ENCODE data around the gene WDR81.
"Not testable (repeated sequence)": the region's sequence is repeated elsewhere in the genome, so short reads cannot be mapped to it uniquely, and the experiment has no call there.

WDR81 gene

DNA sequence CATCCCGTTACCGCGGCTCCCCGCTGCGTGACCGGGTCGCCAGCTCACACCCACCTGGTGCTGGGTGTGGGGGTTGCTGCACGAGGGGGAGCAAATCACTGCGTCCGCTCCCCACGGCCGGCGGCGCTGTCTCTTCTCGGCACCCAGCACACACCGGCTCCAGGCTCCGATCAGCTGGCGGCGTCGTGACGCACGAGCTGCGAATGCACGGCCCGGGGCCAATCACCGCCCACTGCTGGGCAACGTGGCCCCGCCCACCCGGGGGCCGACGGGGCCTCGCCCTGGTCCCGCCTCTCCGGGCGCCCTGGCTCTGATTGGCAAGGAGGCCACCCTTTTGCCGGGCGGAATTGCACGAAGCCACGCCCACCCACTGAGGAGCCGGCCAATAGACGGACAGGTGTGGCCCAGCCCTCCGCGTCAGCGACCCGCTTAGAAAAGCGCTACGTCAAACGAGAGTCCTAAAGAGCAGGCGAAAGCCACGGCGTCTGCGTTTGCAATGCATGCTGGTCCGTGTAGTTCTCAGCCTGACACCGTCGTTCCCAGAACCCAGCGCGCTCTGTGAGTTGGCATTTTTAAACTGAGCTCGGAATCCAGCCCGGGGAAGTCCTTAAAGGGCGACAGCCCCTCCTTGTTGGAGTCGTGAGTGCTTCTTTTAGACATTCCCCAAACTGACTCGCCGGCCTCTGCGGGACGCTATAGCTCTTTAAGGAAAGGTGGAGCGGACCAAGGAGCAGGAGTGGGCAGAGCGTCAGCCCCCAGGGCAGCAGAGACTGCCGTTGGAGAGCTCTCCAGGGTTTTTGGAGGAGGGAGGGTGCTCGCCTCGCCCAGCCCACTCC lies 8.2 kb upstream of the WDR81 start:
- peaks cover 63% of the 10 kb centered on the region for H3K36me3 Mint-ChIP-seq (ENCODE audit: low read depth)
- no peaks in the 10 kb centered on the region for H3K27me3 Mint-ChIP-seq
- H3K4me1 Mint-ChIP-seq (ENCODE audit: low read depth): peaks cover 63% of the 10 kb centered on the region
- intact Hi-C loops (cut with micrococcal nuclease): loop anchor here (2.0 to 5.0 kb wide), 3 partner anchors 67 to 151 kb away; partner anchors contain the start of gene RILP
- peak overlapping the region; percentile 99 for H3K4me3 Mint-ChIP-seq
- H3K27ac Mint-ChIP-seq: peak overlapping the region; percentile 99
- no peaks in the 10 kb centered on the region for H3K9me3 Mint-ChIP-seq

DNA sequence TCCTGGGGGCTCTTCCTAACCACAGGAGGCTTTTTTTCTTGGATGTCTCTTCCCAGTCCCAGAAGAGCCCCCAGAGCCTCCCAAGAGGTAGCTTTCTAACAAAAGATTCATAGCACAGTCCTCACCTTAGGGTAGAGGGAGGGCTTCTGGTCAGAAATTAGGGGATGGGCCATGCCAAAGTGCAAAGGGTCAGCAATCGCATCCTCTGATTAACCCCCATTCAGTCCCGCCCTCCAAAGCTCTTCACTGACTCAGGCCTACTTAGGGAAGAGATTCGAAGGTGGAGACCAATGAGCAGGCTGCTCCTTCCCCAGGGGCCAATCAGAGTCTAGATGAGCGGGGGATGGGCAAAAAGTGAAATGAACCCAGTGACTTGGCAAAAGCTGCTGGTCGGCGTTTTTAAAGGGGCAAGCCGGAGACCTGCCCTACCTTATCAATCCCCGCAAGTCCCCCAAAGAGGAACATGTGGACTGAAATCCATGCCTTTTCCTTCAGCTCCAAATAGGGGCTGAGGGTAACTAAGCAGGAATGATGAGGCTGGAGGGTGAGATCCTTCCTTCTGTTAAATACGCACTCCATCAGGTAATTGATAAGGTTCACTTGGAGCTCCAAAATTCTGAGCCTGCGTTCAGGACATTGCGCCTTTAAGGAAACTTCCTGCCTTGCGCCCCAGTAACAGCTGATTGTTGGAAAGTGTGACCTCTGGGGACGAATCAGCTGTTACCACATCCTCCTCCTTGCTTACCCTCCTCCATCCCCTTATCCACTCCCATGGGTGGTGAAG lies 7.4 kb upstream of the WDR81 start:
- intact Hi-C loops (cut with micrococcal nuclease): loop anchor here (2.0 to 5.0 kb wide), 3 partner anchors 66 to 150 kb away; partner anchors contain the start of gene RILP
- H3K36me3 Mint-ChIP-seq (ENCODE audit: low read depth): peaks cover 55% of the 10 kb centered on the region
- no peaks in the 10 kb centered on the region for H3K9me3 Mint-ChIP-seq
- peak overlapping the region; percentile 99 for H3K27ac Mint-ChIP-seq
- peaks cover 60% of the 10 kb centered on the region for H3K4me1 Mint-ChIP-seq (ENCODE audit: low read depth)
- H3K4me3 Mint-ChIP-seq: peak overlapping the region; percentile 99
- H3K27me3 Mint-ChIP-seq: no peaks in the 10 kb centered on the region

DNA sequence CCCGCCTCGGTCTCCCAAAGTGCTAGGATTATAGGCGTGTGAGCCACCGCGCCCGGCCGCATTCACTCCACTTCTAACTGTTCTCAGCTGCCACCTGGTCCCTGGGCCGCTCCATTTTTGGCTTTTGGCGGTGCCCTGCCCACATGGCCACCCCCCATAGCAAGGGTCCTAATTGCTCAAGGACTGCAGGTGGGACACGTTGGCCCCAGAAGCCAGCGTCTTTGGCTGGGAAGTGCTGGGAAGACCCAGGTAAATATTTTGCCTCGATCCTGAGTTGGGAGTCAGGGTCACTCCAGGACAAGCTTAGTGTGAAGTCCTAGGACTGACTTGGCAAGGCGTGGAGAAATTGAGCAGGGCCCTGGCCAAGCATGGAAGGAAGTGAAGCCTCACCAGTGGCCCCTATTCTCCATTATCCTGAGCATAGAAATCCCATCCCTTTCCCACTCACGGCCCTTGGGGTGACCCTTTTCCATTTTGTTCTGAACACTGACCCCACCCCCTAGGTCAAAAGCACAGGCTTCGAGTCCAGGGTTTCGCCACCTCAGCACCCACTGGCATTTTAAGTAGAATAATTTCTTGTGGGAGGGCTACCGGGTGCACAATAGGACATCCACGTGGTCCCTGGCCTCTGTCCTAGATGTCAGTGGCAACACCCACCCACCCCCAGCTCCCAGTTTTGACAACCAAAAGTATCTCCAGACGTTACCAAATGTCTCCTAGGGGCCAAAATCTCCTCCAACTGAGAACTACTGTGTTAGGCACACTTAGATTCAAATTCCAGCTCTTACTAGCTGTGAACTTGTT lies 5.9 kb upstream of the WDR81 start:
- peaks cover 60% of the 10 kb centered on the region for H3K4me1 Mint-ChIP-seq (ENCODE audit: low read depth)
- peak overlapping the region; percentile 99 for H3K4me3 Mint-ChIP-seq
- intact Hi-C loops (cut with micrococcal nuclease): loop anchor here (5.0 kb wide), 1 partner anchor 149 kb away; no protein-coding TSS in a partner anchor
- H3K27ac Mint-ChIP-seq: peak overlapping the region; percentile 99
- H3K9me3 Mint-ChIP-seq: no peaks in the 10 kb centered on the region
- H3K27me3 Mint-ChIP-seq: no peaks in the 10 kb centered on the region
- H3K36me3 Mint-ChIP-seq (ENCODE audit: low read depth): peaks cover 40% of the 10 kb centered on the region

DNA sequence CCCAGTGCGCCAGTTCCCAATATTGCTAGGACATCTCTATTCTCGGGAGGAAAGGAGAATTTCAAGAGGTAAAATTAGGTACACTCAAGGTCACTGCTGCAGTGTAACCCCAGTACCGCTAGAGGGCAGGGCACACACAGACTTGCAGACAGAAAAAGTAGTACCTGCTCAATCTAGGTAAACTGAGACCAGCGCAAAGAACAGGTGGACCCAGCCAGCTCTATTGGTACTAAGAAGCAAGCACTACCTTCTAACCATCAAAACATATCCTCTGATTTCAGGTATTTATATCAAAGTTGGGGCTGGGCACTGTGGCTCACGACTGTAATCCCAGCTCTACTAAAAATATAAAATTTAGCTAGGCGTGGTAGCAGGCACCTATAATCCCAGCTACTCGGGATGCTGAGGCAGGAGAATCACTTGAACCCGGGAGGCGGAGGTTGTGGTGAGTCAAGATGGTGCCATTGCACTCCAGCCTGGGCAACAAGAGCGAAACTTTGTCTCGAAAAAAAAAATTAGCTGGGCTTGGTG lies 3.6 kb upstream of the WDR81 start:
- Mint-ChIP-seq H3K27ac (no peak overlapping the region), H3K4me3 (no peak overlapping the region), H3K4me1 (ENCODE audit: low read depth) (peaks cover 59% of the 10 kb centered on the region), H3K9me3 (no peaks in the 10 kb centered on the region), H3K27me3 (no peaks in the 10 kb centered on the region), H3K36me3 (ENCODE audit: low read depth) (peaks cover 29% of the 10 kb centered on the region)
- intact Hi-C loops (cut with micrococcal nuclease): no loop called here

DNA sequence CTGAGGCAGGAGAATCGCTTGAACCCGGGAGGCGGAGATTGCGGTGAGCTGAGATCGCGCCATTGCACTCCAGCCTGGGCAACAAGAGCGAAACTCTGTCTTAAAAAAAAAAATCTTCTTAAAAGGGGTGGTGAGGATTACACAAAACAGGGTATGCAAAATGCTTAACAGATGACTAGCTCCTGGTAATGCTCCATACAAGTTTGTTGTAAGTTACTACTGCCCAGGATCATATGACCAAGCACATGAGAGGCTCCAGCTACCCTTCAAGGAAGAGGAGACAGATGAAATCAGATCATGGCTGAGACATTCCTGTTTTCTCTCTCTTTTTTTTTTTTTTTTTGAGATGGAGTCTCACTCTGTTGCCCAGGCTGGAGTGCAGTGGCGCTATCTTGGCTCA lies 2.5 kb upstream of the WDR81 start:
- intact Hi-C loops (cut with micrococcal nuclease); H3K27me3 Mint-ChIP-seq; H3K9me3 Mint-ChIP-seq; H3K4me3 Mint-ChIP-seq: not testable (repeated sequence)
- peak overlapping the region; percentile 88 for H3K27ac Mint-ChIP-seq
- peaks cover 30% of the 10 kb centered on the region for H3K36me3 Mint-ChIP-seq (ENCODE audit: low read depth)
- peaks cover 69% of the 10 kb centered on the region for H3K4me1 Mint-ChIP-seq (ENCODE audit: low read depth)

DNA sequence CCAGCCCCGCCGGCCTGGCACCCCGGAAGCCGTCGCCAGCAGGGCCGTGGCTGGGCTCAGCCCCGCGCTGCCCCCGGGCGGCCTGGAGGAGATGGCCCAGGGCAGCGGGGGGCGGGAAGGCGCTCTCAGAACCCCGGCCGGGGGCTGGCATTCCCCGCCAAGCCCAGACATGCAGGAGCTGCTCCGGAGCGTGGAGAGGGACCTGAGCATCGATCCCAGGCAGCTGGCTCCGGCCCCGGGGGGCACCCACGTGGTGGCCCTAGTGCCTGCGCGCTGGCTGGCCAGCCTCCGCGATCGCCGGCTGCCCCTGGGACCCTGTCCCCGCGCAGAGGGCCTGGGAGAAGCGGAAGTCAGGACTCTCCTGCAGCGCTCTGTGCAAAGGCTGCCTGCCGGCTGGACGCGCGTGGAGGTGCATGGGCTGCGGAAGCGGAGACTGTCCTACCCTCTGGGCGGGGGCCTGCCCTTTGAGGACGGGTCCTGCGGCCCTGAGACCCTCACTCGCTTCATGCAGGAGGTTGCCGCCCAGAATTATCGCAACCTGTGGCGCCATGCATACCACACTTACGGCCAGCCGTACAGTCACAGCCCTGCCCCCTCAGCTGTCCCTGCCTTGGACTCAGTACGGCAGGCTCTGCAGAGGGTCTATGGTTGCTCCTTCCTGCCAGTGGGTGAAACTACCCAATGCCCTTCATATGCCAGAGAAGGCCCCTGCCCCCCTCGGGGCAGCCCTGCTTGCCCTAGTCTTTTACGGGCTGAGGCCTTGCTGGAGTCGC lies 551 bp downstream of the WDR81 start:
- H3K9me3 Mint-ChIP-seq: no peaks in the 10 kb centered on the region
- intact Hi-C loops (cut with micrococcal nuclease): loop anchor here (5.0 kb wide), 1 partner anchor 37 kb away; the partner anchor contains the start of gene SERPINF1
- H3K27ac Mint-ChIP-seq: peak overlapping the region; percentile 88
- H3K4me1 Mint-ChIP-seq (ENCODE audit: low read depth): peaks cover 82% of the 10 kb centered on the region
- H3K4me3 Mint-ChIP-seq: peak overlapping the region; percentile 88
- H3K36me3 Mint-ChIP-seq (ENCODE audit: low read depth): peaks cover 53% of the 10 kb centered on the region
- H3K27me3 Mint-ChIP-seq: no peaks in the 10 kb centered on the region

DNA sequence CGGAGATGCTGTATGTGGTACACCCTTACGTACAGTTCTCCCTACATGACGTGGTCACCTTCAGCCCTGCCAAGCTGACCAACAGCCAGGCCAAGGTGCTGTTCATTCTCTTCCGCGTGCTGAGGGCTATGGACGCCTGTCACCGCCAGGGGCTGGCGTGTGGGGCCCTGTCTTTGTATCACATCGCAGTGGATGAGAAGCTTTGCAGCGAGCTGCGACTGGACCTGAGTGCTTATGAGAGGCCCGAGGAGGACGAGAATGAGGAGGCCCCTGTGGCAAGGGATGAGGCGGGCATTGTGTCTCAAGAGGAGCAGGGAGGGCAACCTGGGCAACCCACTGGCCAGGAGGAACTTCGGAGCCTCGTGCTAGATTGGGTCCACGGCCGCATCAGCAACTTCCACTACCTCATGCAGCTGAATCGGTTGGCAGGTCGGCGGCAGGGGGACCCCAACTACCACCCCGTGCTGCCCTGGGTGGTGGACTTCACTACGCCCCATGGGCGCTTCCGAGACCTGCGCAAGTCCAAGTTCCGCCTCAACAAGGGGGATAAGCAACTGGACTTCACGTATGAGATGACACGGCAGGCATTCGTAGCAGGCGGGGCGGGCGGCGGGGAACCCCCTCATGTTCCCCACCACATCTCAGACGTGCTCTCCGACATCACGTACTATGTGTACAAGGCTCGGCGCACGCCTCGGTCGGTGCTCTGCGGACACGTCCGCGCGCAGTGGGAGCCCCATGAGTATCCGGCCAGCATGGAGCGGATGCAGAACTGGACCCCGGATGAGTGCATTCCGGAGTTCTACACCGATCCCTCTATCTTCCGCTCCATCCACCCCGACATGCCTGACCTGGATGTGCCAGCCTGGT lies 1.4 kb downstream of the WDR81 start:
- H3K27ac Mint-ChIP-seq: peak overlapping the region; percentile 88
- H3K9me3 Mint-ChIP-seq: no peaks in the 10 kb centered on the region
- peaks cover 61% of the 10 kb centered on the region for H3K36me3 Mint-ChIP-seq (ENCODE audit: low read depth)
- peaks cover 82% of the 10 kb centered on the region for H3K4me1 Mint-ChIP-seq (ENCODE audit: low read depth)
- H3K4me3 Mint-ChIP-seq: peak overlapping the region; percentile 88
- H3K27me3 Mint-ChIP-seq: no peaks in the 10 kb centered on the region
- intact Hi-C loops (cut with micrococcal nuclease): loop anchor here (5.0 kb wide), 1 partner anchor 36 kb away; the partner anchor contains the start of gene SERPINF1

DNA sequence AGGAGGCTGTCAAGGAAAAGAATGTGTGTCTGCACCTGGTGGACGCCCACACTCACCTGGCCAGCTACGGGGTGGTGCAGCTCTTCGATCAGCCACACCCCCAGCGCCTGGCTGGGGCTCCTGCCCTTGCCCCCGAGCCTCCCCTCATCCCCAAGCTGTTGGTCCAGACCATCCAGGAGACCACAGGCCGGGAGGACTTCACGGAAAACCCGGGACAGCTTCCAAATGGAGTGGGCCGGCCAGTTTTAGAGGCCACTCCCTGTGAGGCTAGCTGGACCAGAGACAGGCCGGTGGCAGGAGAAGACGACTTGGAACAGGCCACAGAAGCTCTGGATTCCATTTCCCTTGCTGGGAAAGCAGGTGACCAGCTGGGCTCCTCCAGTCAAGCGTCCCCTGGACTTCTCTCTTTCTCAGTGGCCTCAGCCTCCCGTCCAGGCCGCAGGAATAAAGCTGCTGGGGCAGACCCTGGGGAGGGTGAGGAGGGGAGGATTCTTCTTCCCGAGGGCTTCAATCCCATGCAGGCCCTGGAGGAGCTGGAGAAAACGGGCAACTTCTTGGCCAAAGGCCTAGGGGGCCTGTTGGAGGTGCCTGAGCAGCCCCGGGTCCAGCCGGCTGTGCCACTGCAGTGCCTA lies 2.2 kb downstream of the WDR81 start:
- H3K9me3 Mint-ChIP-seq: no peaks in the 10 kb centered on the region
- H3K27ac Mint-ChIP-seq: peak overlapping the region; percentile 46
- H3K36me3 Mint-ChIP-seq (ENCODE audit: low read depth): peaks cover 70% of the 10 kb centered on the region
- peak overlapping the region; percentile 88 for H3K4me3 Mint-ChIP-seq
- no peaks in the 10 kb centered on the region for H3K27me3 Mint-ChIP-seq
- intact Hi-C loops (cut with micrococcal nuclease): loop anchor here (5.0 kb wide), 1 partner anchor 36 kb away; the partner anchor contains the start of gene SERPINF1
- peaks cover 84% of the 10 kb centered on the region for H3K4me1 Mint-ChIP-seq (ENCODE audit: low read depth)

DNA sequence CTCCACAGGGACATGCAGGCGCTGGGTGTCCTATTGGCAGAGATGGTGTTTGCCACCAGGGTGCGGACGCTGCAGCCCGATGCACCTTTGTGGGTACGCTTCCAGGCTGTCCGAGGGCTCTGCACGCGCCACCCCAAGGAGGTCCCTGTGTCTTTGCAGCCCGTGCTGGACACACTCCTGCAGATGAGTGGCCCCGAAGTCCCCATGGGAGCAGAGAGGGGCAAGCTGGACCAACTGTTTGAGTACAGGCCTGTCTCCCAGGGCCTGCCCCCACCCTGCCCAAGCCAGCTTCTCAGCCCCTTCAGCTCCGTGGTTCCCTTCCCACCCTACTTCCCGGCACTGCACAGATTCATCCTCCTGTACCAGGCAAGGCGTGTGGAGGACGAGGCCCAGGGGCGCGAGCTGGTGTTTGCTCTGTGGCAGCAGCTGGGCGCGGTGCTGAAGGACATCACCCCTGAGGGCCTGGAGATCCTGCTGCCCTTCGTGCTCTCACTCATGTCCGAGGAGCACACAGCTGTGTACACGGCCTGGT lies 2.8 kb downstream of the WDR81 start:
- Mint-ChIP-seq H3K4me1 (ENCODE audit: low read depth) (peaks cover 81% of the 10 kb centered on the region), H3K9me3 (no peaks in the 10 kb centered on the region), H3K27me3 (no peaks in the 10 kb centered on the region), H3K4me3 (peak overlapping the region; percentile 75), H3K27ac (peak overlapping the region; percentile 86), H3K36me3 (ENCODE audit: low read depth) (peaks cover 76% of the 10 kb centered on the region)
- intact Hi-C loops (cut with micrococcal nuclease): loop anchor here (5.0 kb wide), 1 partner anchor 35 kb away; the partner anchor contains the start of gene SERPINF1

DNA sequence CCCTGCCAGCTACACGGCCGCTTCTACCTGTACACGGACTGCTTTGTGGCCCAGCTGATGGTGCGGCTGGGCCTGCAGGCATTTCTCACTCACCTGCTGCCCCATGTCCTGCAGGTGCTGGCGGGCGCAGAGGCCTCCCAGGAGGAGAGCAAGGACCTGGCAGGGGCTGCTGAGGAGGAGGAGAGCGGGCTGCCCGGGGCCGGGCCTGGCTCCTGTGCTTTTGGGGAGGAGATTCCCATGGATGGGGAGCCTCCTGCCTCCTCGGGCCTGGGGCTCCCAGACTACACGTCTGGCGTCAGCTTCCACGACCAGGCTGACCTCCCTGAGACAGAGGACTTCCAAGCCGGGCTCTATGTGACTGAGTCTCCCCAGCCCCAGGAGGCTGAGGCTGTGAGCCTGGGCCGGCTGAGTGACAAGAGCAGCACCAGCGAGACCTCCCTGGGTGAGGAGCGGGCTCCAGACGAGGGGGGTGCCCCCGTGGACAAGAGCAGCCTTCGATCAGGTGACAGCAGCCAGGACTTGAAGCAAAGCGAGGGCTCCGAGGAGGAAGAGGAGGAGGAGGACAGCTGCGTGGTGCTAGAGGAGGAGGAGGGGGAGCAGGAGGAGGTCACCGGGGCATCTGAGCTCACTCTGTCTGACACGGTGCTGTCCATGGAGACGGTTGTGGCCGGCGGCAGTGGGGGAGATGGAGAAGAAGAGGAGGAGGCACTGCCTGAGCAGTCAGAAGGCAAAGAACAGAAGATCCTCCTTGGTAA lies 3.5 kb downstream of the WDR81 start:
- Mint-ChIP-seq H3K27ac (peak overlapping the region; percentile 86), H3K4me1 (ENCODE audit: low read depth) (peaks cover 81% of the 10 kb centered on the region), H3K36me3 (ENCODE audit: low read depth) (peaks cover 83% of the 10 kb centered on the region), H3K9me3 (no peaks in the 10 kb centered on the region), H3K27me3 (no peaks in the 10 kb centered on the region), H3K4me3 (peak overlapping the region; percentile 75)
- intact Hi-C loops (cut with micrococcal nuclease): loop anchor here (5.0 kb wide), 1 partner anchor 34 kb away; the partner anchor contains the start of gene SERPINF1

DNA sequence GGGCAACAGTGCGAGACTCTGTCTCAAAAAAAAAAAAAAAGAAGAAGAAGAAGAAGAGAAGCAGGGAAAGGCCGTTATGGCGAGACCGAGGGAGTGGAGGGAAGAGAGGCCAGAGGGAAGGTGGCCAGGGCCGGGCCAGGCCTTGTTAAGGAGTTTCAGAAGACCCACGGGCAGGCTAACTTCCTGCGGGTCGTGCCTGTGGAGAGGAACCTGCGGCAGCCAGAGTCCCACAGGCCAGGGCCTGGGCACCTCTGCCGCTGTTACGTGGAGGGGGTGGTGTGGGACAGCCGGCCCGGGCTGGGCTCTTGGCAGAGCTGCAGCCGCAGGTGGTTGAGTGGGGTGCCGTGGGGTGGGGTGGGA lies 5.4 kb downstream of the WDR81 start:
- peaks cover 89% of the 10 kb centered on the region for H3K4me1 Mint-ChIP-seq (ENCODE audit: low read depth)
- H3K27me3 Mint-ChIP-seq: no peaks in the 10 kb centered on the region
- intact Hi-C loops (cut with micrococcal nuclease): loop anchor here (5.0 kb wide), 1 partner anchor 32 kb away; the partner anchor contains the start of gene SERPINF1
- H3K27ac Mint-ChIP-seq: peak overlapping the region; percentile 86
- peaks cover 100% of the 10 kb centered on the region for H3K36me3 Mint-ChIP-seq (ENCODE audit: low read depth)
- H3K9me3 Mint-ChIP-seq: no peaks in the 10 kb centered on the region
- H3K4me3 Mint-ChIP-seq: peak overlapping the region; percentile 75

Data from dendritic cell treated with granulocyte-macrophage colony-stimulating factor and Interleukin-4, amounts not matched to agents 40 ng/mL and 50 ng/mL, for 4 days (primary cell).